ENCODE results near the gene POLR1E.

DNA sequence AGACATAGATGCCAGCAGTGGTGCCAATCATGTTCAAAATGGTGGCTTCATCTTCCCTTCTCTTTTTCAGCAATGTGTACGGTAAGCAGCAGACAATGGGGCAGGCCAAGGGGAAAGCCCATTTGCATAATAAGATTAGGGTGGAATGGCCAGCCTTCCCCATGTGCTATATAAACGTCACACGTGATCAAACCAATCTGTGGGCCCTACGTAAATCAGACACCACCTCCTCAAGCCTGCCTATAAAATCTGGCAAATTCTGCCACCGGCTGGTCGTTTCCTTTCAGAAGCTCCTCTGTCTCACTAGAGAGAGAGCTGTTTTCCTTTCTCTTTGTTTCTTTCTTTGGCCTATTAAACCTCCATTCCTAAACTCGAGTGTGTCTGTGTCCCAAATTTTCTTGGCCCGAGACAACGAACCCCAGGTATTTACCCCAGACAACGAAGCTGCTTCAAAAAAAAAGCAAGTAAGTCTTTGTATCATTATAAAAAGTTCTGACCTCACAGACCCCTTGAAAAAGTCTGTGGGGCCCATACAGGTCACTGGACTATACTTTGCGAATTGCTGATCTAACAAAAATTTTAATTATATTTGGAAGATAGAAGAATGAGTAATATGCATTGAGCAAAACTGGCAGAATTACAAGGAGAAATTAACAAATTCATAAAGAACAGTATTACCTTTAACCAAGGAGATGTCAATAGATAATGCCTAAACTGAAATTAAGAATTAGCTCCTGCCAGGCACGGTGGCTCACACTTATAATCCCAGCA is 35.7 kb upstream of the POLR1E start:
- TF ChIP-seq POLR2AphosphoS5 (IDR thresholded peaks at IDR 0.05; ENCODE audit: insufficient read depth, low read depth, low read length) = no peak
- TF ChIP-seq MYC (IDR thresholded peaks at IDR 0.05; ENCODE audit: low read depth, low read length) = no peak
- no peak for TF ChIP-seq EZH2 (IDR thresholded peaks at IDR 0.05; ENCODE audit: borderline replicate concordance, low read depth, low read length, severe bottlenecking)
